GM23248 (cell line): ENCODE data around the gene PAQR5. TPM values are rescaled to one million over a fixed set of nuclear protein-coding genes. Genes with fewer than 3 reads are reported as not detected.

Source experiments
- DNase-seq: peaks from one replicate; pipeline ENCODE4 v3.0.0-alpha.2; 2015
- H2AFZ ChIP-seq: fragments of 200-600 bp; sonication (generic); 2 replicates; pipeline ENCODE4 v1.6.1; 2016; ENCODE audit warnings: antibody characterized with exemption
- H3F3A ChIP-seq: fragments of 200-600 bp; sonication (generic); 2 replicates; pipeline ENCODE4 v1.6.1; 2016; ENCODE audit warnings: mild to moderate bottlenecking, antibody characterized with exemption, mixed run types; ENCODE audit not compliant: insufficient read depth
- H3K27ac ChIP-seq: fragments of 200-600 bp; sonication (generic); 2 replicates; pipeline ENCODE4 v1.5.1; 2016; ENCODE audit warnings: mild to moderate bottlenecking
- H3K27me3 ChIP-seq: fragments of 200-600 bp; sonication (generic); replicated peaks from 2 replicates; pipeline ENCODE4 v1.6.1; 2016; ENCODE audit warnings: mild to moderate bottlenecking; ENCODE audit not compliant: insufficient read depth
- H3K36me3 ChIP-seq: fragments of 200-600 bp; sonication (generic); 2 replicates; pipeline ENCODE4 v1.6.1; 2016; ENCODE audit warnings: low read depth, mild to moderate bottlenecking
- H3K4me1 ChIP-seq: fragments of 200-600 bp; sonication (generic); 2 replicates; pipeline ENCODE4 v1.6.1; 2016; ENCODE audit warnings: mild to moderate bottlenecking; ENCODE audit not compliant: insufficient read depth
- H3K4me2 ChIP-seq: fragments of 200-600 bp; sonication (generic); one replicate; pipeline ENCODE4 v1.6.1; 2016; ENCODE audit warnings: mild to moderate bottlenecking; ENCODE audit not compliant: unreplicated experiment
- H3K4me3 ChIP-seq: fragments of 200-600 bp; sonication (generic); 2 replicates; pipeline ENCODE4 v1.5.1; 2016; ENCODE audit warnings: mild to moderate bottlenecking
- H3K79me2 ChIP-seq: fragments of 200-600 bp; sonication (generic); 2 replicates; pipeline ENCODE4 v1.6.1; 2016; ENCODE audit warnings: mild to moderate bottlenecking; ENCODE audit not compliant: insufficient read depth
- H3K9ac ChIP-seq: fragments of 200-600 bp; sonication (generic); 2 replicates; pipeline ENCODE4 v1.6.1; 2016; ENCODE audit warnings: mild to moderate bottlenecking
- H3K9me2 ChIP-seq: fragments of 200-600 bp; sonication (generic); 2 replicates; pipeline ENCODE4 v1.6.1; 2016; ENCODE audit warnings: mixed run types, mild to moderate bottlenecking, moderate library complexity; ENCODE audit not compliant: insufficient read depth
- H3K9me3 ChIP-seq: fragments of 200-600 bp; sonication (generic); one replicate; pipeline ENCODE4 v1.6.1; 2017; ENCODE audit warnings: low read depth
- H4K20me1 ChIP-seq: fragments of 200-600 bp; sonication (generic); 2 replicates; pipeline ENCODE4 v1.6.0; 2016; ENCODE audit not compliant: insufficient read depth
- EZH2 ChIP-seq: fragments of 200-600 bp; sonication (generic); IDR thresholded peaks from 2 replicates; pipeline ENCODE4 v1.6.1; 2018; ENCODE audit warnings: antibody characterized with exemption, mild to moderate bottlenecking; ENCODE audit not compliant: insufficient read depth, poor library complexity, severe bottlenecking
- EZH2phosphoT487 ChIP-seq: fragments of 200-600 bp; sonication (generic); IDR thresholded peaks from 2 replicates; pipeline ENCODE4 v1.6.1; 2018; ENCODE audit warnings: antibody characterized with exemption, moderate library complexity, mild to moderate bottlenecking, low read depth; ENCODE audit not compliant: insufficient read depth
- WGBS, 2 experiments: methylation state at CpG; one replicate each; pipeline ENCODE4 v1.1.6; 2015 to 2017; ENCODE audit warnings: low lambda C conversion rate in 2 of 2, low coverage in 1 of 2; ENCODE audit errors: missing lambda C conversion rate in 2 of 2; 5-methylcytosine and 5-hydroxymethylcytosine counted together
- in situ Hi-C: fragments of 300-500 bp; cut with MboI; formaldehyde crosslinking; loops from 2 replicates; pipeline ENCODE4 v1.15.0; 2020
- polyA plus RNA-seq: library from polyadenylated mRNA; unstranded; fragments of >200 nt; fragmentation: Nextera tagmentation; extraction: Ambion mirVana; gene quantifications from 2 replicates; pipeline ENCODE4 v1.2.1, GENCODE V29; 2016
- total RNA-seq: library from RNA; depleted of rRNA; stranded (reverse); fragments of >200 nt; shearing (Covaris generic); gene quantifications from 2 replicates; pipeline ENCODE4 v1.2.3, GENCODE V29; 2014; rRNA removed

PAQR5 gene
- total RNA-seq (3.8 and 4.6 TPM in 2 replicates), polyA plus RNA-seq (5.5 and 5.7 TPM in 2 replicates)

GRCh38 chr15:69298697-69299441 is at the start of gene PAQR5:
PAQR5 (plus strand) TSS chr15:69298912; CDS start chr15:69360081, 61,169 bp downstream.
- WGBS, 2 experiments: 7 to 14% methylated on average over 10 to 72 of the region's 74 CpGs
- no peaks in the 10 kb centered on the region for H3K9me3 ChIP-seq

GRCh38 chr15:69253156-69253555 is 45.6 kb upstream of the PAQR5 start:
- DNase-seq: peak; percentile 91
- no peaks in the 10 kb centered on the region for H3K79me2 ChIP-seq
- TF ChIP-seq EZH2 (no peak), EZH2phosphoT487 (no peak)
- no peaks in the 10 kb centered on the region for H3K9me3 ChIP-seq
- H3K27me3 ChIP-seq: no peaks in the 10 kb centered on the region
- H3K27ac ChIP-seq: peak overlapping the region; percentile 67
- peak overlapping the region; percentile 75 for H2AFZ ChIP-seq
- H3K36me3 ChIP-seq: no peaks in the 10 kb centered on the region
- H3K4me3 ChIP-seq: peak overlapping the region; percentile 39; the same call in 1 of the 2 replicates
- peaks cover 18% of the 10 kb centered on the region; the same call in 1 of the 2 replicates for H3F3A ChIP-seq
- H3K4me2 ChIP-seq: peak overlapping the region; percentile 69
- no peaks in the 10 kb centered on the region for H4K20me1 ChIP-seq
- in situ Hi-C loops: no loop called here
- H3K4me1 ChIP-seq: peaks cover 15% of the 10 kb centered on the region
- WGBS, 2 experiments: 39 to 46% methylated on average over 3 of the region's 3 CpGs
- 0 out of 2 replicates have a peak, but pooled peaks cover 5% of the 10 kb centered on the region for H3K9me2 ChIP-seq
- peak overlapping the region; percentile 41; the same call in 1 of the 2 replicates for H3K9ac ChIP-seq

More at GRCh38 chr15:69298697-69299441, at the start of gene PAQR5:
- Histone ChIP-seq H3K9me2 (no peaks in the 10 kb centered on the region), H2AFZ (peak within 1 kb of the TSS; percentile 78), H3K27me3 (no peaks in the 10 kb centered on the region), H3K79me2 (no peaks in the 10 kb centered on the region), H3K36me3 (no peaks in the 10 kb centered on the region), H3K4me1 (peaks cover 10% of the 10 kb centered on the region), H4K20me1 (no peaks in the 10 kb centered on the region), H3K9ac (peak within 1 kb of the TSS; percentile 58), H3F3A (peaks cover 12% of the 10 kb centered on the region), H3K4me2 (peak within 1 kb of the TSS; percentile 80), H3K4me3 (peak within 1 kb of the TSS; percentile 75), H3K27ac (no peak within 1 kb of the TSS)
- in situ Hi-C loops: no loop called here
- no peak for TF ChIP-seq EZH2phosphoT487
- no peak for TF ChIP-seq EZH2
- peak; percentile 59 for DNase-seq

GRCh38 chr15:69265347-69265955 is 33.3 kb upstream of the PAQR5 start:
- Histone ChIP-seq H3K9ac (no peak overlapping the region), H3K9me3 (no peaks in the 10 kb centered on the region), H3K4me2 (no peak overlapping the region), H2AFZ (no peak overlapping the region), H3K27me3 (no peaks in the 10 kb centered on the region), H3K36me3 (no peaks in the 10 kb centered on the region), H3K4me1 (no peaks in the 10 kb centered on the region), H4K20me1 (no peaks in the 10 kb centered on the region), H3F3A (no peaks in the 10 kb centered on the region), H3K9me2 (no peaks in the 10 kb centered on the region), H3K79me2 (no peaks in the 10 kb centered on the region), H3K27ac (no peak overlapping the region), H3K4me3 (no peak overlapping the region)
- in situ Hi-C loops: no loop called here
- DNase-seq: peak; percentile 44
- WGBS, 2 experiments: 47 to 52% methylated on average over 5 of the region's 5 CpGs
- TF ChIP-seq EZH2phosphoT487 (no peak), EZH2 (no peak)

- H3K9me2 ChIP-seq: no peaks in the 10 kb centered on the region
- TF ChIP-seq EZH2 (no peak), EZH2phosphoT487 (no peak)
- no peaks in the 10 kb centered on the region for H4K20me1 ChIP-seq
- H3K36me3 ChIP-seq: no peaks in the 10 kb centered on the region
- no peaks in the 10 kb centered on the region for H3K79me2 ChIP-seq
- H3K4me2 ChIP-seq: no peak overlapping the region
- H2AFZ ChIP-seq: no peak overlapping the region
- no peaks in the 10 kb centered on the region for H3K4me1 ChIP-seq
- H3K9ac ChIP-seq: no peak overlapping the region
- H3F3A ChIP-seq: no peaks in the 10 kb centered on the region
- H3K27me3 ChIP-seq: no peaks in the 10 kb centered on the region
- H3K4me3 ChIP-seq: no peak overlapping the region
- H3K9me3 ChIP-seq: no peaks in the 10 kb centered on the region
- in situ Hi-C loops: no loop called here
- H3K27ac ChIP-seq: no peak overlapping the region
- no peak for DNase-seq
Measured at GRCh38 chr15:69271217-69271616, 27.5 kb upstream of the PAQR5 start.
